ENCODE data around the gene TCTA.
"Not testable (repeated sequence)": the region's sequence is repeated elsewhere in the genome, so short reads cannot be mapped to it uniquely, and the experiment has no call there.

TCTA gene

GRCh38 chr3:49411968-49412631 lies at the start of gene TCTA, which contains the start of gene RHOA:
TCTA (plus strand) TSS chr3:49412423; CDS start chr3:49412427, 4 bp downstream.
RHOA (minus strand) TSS chr3:49411976; CDS start chr3:49375589, 36,387 bp downstream.
- peak; percentile 99 for DNase-seq (ENCODE audit: low spot score)

- no peak for DNase-seq (ENCODE audit: low spot score)
Measured at GRCh38 chr3:49362561-49362960, 49.7 kb upstream of the TCTA start.

DNA sequence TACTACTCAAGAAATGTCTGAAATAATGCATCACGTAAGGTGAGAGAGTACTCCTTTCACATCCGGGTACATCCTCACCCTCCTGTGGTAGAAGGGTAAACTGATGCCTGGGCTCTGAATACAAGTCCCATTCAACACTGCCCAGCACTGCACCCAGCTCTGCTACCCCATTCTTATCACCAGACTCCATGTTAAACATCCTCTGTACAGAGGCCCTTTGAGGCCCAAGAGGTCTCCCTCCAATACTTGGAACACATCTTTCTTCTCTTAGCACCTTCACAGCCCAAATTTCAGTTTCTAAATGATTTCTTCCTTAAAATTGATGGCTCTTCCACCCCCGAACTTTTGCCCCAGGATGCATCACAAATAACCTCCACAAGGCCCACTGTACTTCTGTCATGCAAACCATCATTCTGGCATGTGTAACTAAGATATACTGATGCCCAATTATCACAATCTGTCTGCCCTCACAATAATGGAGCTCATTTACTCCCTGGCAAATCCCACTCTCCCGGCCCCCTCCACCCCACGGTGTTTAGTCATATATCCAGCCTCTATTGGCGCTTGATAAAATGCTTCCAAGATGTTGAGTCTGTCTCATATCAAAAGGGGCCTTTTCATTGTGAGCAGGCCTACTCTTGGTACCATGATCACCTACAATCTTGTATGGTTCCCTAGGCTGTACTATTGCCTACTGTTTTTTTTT lies 41.5 kb upstream of the TCTA start:
- no peak for DNase-seq (ENCODE audit: low spot score)

DNA sequence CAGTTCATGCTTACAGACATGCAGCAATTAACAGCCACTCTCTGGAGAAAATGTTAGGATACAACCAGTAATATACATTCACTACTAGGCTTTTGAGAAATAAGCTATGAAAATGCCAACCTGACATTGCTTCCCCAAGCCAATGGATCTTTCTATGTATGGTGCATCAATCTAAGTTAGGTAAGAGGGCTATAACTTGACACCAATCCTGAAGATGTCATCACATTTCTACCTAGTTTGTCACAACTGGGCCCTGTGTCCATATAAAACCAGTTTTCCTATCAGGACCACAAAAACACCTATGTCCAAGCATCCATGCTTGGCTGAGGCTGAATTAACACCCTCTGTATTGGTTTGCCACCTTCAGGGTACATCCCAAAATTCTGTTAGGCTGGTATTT lies 40.3 kb upstream of the TCTA start:
- no peak for DNase-seq (ENCODE audit: low spot score)

- DNase-seq (ENCODE audit: low spot score): no peak
Measured at GRCh38 chr3:49377483-49377882, 34.7 kb upstream of the TCTA start.

GRCh38 chr3:49378249-49378895 lies 33.9 kb upstream of the TCTA start:
- no peak for DNase-seq (ENCODE audit: low spot score)

DNA sequence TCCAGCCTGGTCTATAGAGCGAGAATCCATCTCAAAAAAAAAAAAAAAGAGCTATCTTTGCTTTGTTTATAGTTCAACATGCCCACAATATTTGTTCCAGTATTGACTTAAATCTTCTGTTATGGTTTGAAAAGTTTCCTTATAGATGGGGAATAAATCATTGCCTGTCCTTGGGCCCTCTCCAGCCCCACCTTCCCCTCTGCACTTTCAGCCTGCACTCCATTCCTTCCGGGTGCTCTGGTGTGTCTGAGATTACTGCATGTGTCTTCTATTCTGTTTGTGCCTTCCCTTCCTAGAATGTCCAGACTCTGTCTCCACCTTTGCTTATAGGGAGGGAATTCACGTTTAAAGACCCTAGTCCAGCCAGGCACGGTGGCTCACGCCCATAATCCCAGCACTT lies 28.8 kb upstream of the TCTA start:
- no peak for DNase-seq (ENCODE audit: low spot score)

GRCh38 chr3:49385617-49386016 lies 26.6 kb upstream of the TCTA start:
- no peak for DNase-seq (ENCODE audit: low spot score)

- DNase-seq (ENCODE audit: low spot score): no peak
Measured at GRCh38 chr3:49386056-49386756, 26.0 kb upstream of the TCTA start.

- no peak for DNase-seq (ENCODE audit: low spot score)
Measured at GRCh38 chr3:49387721-49388120, 24.5 kb upstream of the TCTA start.

- DNase-seq (ENCODE audit: low spot score): no peak
Measured at GRCh38 chr3:49388289-49388820, 23.9 kb upstream of the TCTA start.

DNA sequence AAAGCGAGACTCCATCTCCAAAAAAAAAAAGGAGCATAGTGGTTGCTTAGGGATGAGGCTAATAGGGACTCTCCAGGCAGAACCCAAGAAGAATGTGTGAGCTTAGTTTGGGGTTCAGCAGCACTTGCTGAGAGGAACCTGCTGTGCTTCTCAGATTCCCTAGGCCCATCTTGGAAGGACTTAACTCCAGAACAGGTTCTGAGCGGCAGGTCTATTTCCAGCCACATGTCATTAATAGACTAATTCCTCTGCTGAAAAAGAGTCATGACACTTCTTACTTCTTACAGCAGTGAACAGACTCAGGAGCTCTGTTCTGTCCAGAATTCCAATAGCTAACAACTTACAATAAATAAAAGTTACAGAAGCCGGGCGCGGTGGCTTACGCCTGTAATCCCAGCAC lies 22.9 kb upstream of the TCTA start:
- no peak for DNase-seq (ENCODE audit: low spot score)

- not testable (repeated sequence) for DNase-seq (ENCODE audit: low spot score)
Measured at GRCh38 chr3:49391310-49391709, 20.9 kb upstream of the TCTA start.

DNA sequence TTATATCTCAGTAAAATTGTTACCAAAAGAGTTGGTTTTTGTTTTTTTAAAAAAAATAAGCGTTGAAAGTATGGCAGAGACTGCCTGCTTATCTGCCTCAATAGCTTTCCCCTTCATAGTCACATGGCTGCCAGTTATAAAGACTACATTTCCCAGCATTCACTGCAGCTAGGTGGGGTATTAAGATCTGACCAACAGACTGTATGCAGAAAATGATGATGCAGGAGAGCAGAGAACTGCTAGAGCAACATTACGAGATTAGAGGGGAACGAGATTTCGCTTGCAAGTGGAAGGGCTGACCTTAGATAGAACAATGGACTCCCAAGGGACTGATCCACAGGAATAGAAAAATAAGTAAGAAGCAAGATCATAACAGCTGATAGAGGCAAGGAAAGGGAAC lies 14.8 kb upstream of the TCTA start:
- peak; percentile 77 for DNase-seq (ENCODE audit: low spot score)

- no peak for DNase-seq (ENCODE audit: low spot score)
Measured at GRCh38 chr3:49399461-49399860, 12.8 kb upstream of the TCTA start.

DNA sequence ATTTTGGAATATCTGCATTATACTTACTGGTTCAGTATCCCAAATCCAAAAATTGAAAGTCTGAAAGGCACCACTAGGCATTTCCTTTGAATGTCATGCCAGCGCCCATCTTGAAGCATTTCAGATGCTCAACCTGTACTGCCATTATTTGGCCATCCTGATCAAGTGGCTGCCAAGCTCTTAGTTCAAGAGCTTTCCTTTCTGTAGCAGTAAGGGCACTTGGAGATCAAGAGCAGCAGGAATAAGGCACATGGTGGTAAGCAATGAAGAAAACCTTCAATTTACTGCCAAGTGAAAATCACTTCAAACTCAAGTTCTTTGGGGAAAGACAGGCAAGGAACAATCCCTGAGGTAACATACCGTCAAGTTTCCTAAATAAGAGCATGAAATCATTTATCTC lies 10.5 kb upstream of the TCTA start:
- DNase-seq (ENCODE audit: low spot score): no peak

DNA sequence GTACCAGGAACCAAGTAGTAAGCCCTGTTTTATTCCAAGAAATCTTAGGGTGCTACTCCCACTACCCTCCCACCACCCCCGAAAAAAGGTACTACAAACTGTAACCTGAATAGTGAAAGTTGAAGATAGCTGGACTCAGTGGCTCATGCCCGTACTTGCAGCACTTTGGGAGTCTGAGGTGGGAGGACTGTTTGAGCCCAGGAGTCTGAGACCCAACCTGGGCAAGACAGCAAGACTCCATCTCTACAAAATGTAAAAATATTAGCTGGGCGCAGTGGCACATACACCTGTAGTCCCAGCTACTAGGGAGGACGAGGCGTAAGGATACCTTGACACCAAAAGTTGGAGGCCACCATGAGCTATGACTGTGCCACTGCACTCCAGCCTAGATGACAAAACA lies 8.3 kb upstream of the TCTA start:
- DNase-seq (ENCODE audit: low spot score): no peak

DNA sequence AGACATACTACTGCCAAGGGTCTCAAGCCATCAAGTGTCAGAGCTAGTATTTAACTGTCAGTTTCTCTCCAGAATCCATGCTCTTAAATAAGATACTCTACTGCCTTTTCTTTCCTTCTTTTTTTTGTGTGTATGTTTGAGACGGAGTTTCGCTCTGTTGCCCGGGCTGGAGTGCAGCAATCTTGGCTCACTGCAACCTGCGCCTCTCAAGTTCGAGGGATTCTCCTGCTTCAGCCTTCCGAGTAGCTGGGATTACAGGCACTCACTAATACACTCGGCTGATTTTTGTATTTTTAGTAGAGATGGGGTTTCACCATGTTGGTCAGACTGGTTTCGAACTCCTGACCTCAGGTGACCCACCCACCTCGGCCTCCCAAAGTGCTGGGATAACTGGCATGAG lies 6.7 kb upstream of the TCTA start:
- not testable (repeated sequence) for DNase-seq (ENCODE audit: low spot score)

DNA sequence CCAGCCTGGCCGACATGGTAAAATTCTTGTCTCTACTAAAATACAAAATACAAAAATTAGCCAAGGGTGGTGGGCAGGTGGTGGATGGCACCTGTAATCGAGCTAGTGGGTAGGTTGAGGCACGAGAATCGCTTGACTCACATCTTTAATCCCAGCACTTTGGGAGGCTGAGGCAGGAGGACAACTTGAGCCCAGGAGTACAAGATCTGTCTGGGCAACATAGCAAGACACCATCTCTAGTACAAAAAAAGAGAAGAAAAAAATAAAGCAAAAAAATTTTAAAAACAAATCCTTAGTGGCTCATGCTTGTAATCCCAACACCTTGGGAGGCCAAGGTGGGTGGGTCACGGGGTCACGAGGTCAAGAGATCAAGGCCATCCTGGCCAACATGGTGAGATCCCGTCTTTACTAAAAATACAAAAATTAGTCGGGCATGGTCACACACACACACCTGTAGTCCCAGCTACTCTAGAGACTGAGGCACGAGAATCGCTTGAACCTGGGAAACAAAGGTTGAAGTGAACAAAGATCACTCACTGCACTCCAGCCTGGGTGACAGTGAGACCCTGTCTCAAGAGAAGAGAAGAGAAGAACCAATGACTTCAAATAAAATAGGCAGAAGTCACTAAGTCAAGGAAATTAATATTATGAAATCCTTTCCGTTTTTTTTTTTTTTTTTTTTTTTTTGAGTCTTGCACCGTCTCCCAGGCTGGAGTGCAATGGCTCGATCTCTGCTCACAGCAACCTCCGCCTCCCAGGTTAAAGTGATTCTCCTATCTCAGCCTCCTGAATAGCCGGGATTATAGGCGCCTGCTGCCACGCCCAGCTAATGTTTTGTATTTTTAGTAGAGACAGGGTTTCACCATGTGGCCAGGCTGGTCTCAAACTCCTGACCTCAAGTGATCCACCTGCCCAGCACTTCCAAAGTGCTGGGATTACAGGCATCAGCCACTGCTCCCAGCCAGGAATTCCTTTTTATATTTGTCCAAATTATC lies 5.4 kb upstream of the TCTA start:
- no peak for DNase-seq (ENCODE audit: low spot score)

DNA sequence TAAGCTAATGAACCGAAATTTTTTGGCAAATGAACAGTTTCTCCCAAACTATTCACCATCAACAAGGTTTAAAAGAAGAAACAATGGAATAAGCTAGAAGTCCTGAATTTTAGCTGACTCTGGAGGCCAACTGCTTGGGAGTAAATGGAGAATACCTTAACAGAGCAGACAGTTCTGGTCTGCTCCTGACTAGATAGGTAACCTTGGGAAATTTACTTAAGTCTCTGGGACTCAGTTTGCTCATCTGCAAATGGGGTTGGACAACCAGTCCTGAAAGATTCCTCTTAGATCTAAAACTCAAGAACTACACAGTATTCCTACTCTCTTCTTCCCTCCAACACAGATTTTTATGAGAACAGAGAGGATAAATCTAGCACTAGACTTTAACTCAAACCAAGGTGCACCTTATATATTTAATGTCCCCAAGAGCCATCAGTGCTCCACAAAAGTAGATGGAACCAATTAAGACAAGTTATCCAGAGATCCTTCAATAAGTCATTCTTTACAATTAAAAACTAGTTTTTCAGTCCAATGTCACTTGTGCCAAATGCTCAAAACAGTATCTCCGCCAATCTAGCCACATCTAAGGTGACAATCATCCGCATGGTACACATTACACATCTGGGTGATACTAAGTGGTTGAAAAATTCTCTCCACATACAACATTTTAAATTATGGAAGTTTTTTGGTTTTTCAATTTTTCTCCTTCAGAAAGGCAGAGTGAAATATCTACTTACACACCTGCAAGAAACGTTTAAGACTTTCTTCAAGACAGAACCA lies 2.0 kb upstream of the TCTA start:
- DNase-seq (ENCODE audit: low spot score): no peak
